ENCODE data around the gene IL20RB. TPM values are rescaled to one million over a fixed set of nuclear protein-coding genes. Genes with fewer than 3 reads are reported as not detected.
"Not testable (repeated sequence)": the region's sequence is repeated elsewhere in the genome, so short reads cannot be mapped to it uniquely, and the experiment has no call there.

Gene IL20RB
- total RNA-seq, 1 donor from 2014 or later = 0.53 TPM

GRCh38 chr3:136943436-136943835 is 14.3 kb upstream of the IL20RB start:
- DNase-seq (ENCODE audit: low read depth, low spot score) = no peak

GRCh38 chr3:136946978-136947377 is 10.8 kb upstream of the IL20RB start:
- no peak for DNase-seq (ENCODE audit: low read depth, low spot score)

- DNase-seq (ENCODE audit: low read depth, low spot score) = no peak
Observed at GRCh38 chr3:136947477-136947876, 10.3 kb upstream of the IL20RB start.

- no peak for DNase-seq (ENCODE audit: low read depth, low spot score)
Observed at GRCh38 chr3:136949146-136949545, 8.6 kb upstream of the IL20RB start.

GRCh38 chr3:136949708-136950107 is 8.1 kb upstream of the IL20RB start:
- no peak for DNase-seq (ENCODE audit: low read depth, low spot score)

- no peak for DNase-seq (ENCODE audit: low read depth, low spot score)
Observed at GRCh38 chr3:136950623-136951022, 7.2 kb upstream of the IL20RB start.

GRCh38 chr3:136952292-136952691 is 5.5 kb upstream of the IL20RB start:
- DNase-seq (ENCODE audit: low read depth, low spot score) = no peak

GRCh38 chr3:136954251-136954650 is 3.5 kb upstream of the IL20RB start:
- no peak for DNase-seq (ENCODE audit: low read depth, low spot score)

GRCh38 chr3:136954980-136955780 is 2.6 kb upstream of the IL20RB start:
- DNase-seq (ENCODE audit: low read depth, low spot score) = no peak

- DNase-seq (ENCODE audit: low read depth, low spot score) = no peak
Observed at GRCh38 chr3:136955813-136956212, 2.0 kb upstream of the IL20RB start.

GRCh38 chr3:136956971-136957370 is 812 bp upstream of the IL20RB start:
- DNase-seq (ENCODE audit: low read depth, low spot score) = no peak

- no peak for DNase-seq (ENCODE audit: low read depth, low spot score)
Observed at GRCh38 chr3:136958939-136959338, 1.2 kb downstream of the IL20RB start.

GRCh38 chr3:136959599-136959998 is 1.8 kb downstream of the IL20RB start:
- no peak for DNase-seq (ENCODE audit: low read depth, low spot score)

GRCh38 chr3:136960838-136961836 is 3.4 kb downstream of the IL20RB start:
- no peak for DNase-seq (ENCODE audit: low read depth, low spot score)

GRCh38 chr3:136962927-136963326 is 5.1 kb downstream of the IL20RB start:
- no peak for DNase-seq (ENCODE audit: low read depth, low spot score)

- not testable (repeated sequence) for DNase-seq (ENCODE audit: low read depth, low spot score)
Observed at GRCh38 chr3:136969539-136969938, 11.8 kb downstream of the IL20RB start.

GRCh38 chr3:136973352-136973751 is 15.6 kb downstream of the IL20RB start:
- no peak for DNase-seq (ENCODE audit: low read depth, low spot score)

GRCh38 chr3:136974670-136975069 is 16.9 kb downstream of the IL20RB start:
- DNase-seq (ENCODE audit: low read depth, low spot score) = no peak

- DNase-seq (ENCODE audit: low read depth, low spot score) = no peak
Observed at GRCh38 chr3:136979204-136979603, 21.4 kb downstream of the IL20RB start.

- no peak for DNase-seq (ENCODE audit: low read depth, low spot score)
Observed at GRCh38 chr3:136979684-136980083, 21.9 kb downstream of the IL20RB start.

GRCh38 chr3:136982033-136982432 is 24.2 kb downstream of the IL20RB start:
- no peak for DNase-seq (ENCODE audit: low read depth, low spot score)

- no peak for DNase-seq (ENCODE audit: low read depth, low spot score)
Observed at GRCh38 chr3:136982520-136983138, 24.8 kb downstream of the IL20RB start.
